T-helper 1 cell (primary cell): ENCODE measurements around the gene FLNB.
"Not testable (repeated sequence)": the region's sequence is repeated elsewhere in the genome, so short reads cannot be mapped to it uniquely, and the experiment has no call there.

Experiments used
- DNase-seq, 5 donors: peaks; one replicate each; pipeline ENCODE4 v3.0.0-alpha.2; 2012 to 2020

The FLNB gene

GRCh38 chr3:58034738-58035523 is 26.7 kb downstream of the FLNB start:
- peak in 3 of 5 donors; percentile 14 to 85 (median 24) for DNase-seq

- DNase-seq = no peak
Measured at GRCh38 chr3:58035524-58036255, 27.5 kb downstream of the FLNB start.

- DNase-seq = no peak
Measured at GRCh38 chr3:58036293-58037032, 28.2 kb downstream of the FLNB start.

- DNase-seq = no peak
Measured at GRCh38 chr3:58037141-58037910, 29.1 kb downstream of the FLNB start.

- no peak for DNase-seq
Measured at GRCh38 chr3:58038675-58039292, 30.6 kb downstream of the FLNB start.

GRCh38 chr3:58039601-58040000 is 31.4 kb downstream of the FLNB start:
- DNase-seq = no peak

GRCh38 chr3:58041182-58041825 is 33.1 kb downstream of the FLNB start:
- DNase-seq = no peak

- DNase-seq = peak in 1 of 5 donors; percentile 23
Measured at GRCh38 chr3:58041826-58042324, 33.7 kb downstream of the FLNB start.

GRCh38 chr3:58042947-58043707 is 34.9 kb downstream of the FLNB start:
- DNase-seq = no peak

GRCh38 chr3:58043933-58044332 is 35.7 kb downstream of the FLNB start:
- DNase-seq = no peak

- no peak for DNase-seq
Measured at GRCh38 chr3:58044691-58045483, 36.7 kb downstream of the FLNB start.

- DNase-seq = no peak
Measured at GRCh38 chr3:58047826-58048225, 39.6 kb downstream of the FLNB start.

- no peak for DNase-seq
Measured at GRCh38 chr3:58048301-58048700, 40.1 kb downstream of the FLNB start.

GRCh38 chr3:58049143-58049785 is 41.0 kb downstream of the FLNB start:
- DNase-seq = no peak

GRCh38 chr3:58051196-58051595 is 43.0 kb downstream of the FLNB start:
- no peak for DNase-seq

GRCh38 chr3:58051658-58052261 is 43.5 kb downstream of the FLNB start:
- DNase-seq = not testable (repeated sequence)

GRCh38 chr3:58052373-58053273 is 44.4 kb downstream of the FLNB start:
- DNase-seq = peak in 1 of 5 donors; percentile 30

GRCh38 chr3:58054652-58055051 is 46.4 kb downstream of the FLNB start:
- no peak for DNase-seq
